ENCODE data around the gene UFD1.

Gene UFD1

DNA sequence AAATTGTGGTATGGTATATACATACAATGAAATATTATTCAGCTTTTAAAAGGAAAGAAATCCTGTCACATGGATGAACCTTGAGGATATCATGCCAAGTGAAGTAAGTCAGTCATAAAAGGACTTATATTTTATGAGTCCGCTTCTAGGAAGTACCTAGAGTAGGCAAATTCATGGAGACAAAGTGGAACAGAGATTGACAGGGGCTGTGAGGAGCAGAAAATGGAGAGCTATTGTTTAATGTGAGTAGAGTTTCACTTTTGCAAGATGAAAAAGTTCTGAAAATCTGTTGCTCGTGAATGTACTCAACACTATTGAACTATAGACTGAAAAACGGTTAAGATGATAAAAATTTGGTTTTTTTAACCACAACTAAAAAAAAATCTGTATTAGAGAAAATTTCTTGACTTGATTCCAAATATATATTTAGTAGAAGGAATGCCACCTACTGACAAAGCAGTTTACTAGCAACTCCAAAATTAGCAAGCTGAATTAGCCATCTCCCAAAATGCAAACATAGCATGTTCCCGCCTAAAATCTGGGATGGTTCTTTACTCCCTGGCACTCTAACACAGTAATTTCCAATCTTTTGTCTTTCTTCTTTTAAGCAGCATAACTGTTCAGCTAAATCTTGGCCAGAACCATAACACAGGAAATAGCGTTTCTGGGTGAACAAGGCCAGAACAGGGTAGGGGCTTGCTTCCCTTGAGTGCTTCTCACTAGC, 1.5 kb downstream of the UFD1 start:
- TF ChIP-seq, protein P1, sequence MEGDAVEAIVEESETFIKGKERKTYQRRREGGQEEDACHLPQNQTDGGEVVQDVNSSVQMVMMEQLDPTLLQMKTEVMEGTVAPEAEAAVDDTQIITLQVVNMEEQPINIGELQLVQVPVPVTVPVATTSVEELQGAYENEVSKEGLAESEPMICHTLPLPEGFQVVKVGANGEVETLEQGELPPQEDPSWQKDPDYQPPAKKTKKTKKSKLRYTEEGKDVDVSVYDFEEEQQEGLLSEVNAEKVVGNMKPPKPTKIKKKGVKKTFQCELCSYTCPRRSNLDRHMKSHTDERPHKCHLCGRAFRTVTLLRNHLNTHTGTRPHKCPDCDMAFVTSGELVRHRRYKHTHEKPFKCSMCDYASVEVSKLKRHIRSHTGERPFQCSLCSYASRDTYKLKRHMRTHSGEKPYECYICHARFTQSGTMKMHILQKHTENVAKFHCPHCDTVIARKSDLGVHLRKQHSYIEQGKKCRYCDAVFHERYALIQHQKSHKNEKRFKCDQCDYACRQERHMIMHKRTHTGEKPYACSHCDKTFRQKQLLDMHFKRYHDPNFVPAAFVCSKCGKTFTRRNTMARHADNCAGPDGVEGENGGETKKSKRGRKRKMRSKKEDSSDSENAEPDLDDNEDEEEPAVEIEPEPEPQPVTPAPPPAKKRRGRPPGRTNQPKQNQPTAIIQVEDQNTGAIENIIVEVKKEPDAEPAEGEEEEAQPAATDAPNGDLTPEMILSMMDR (IDR thresholded peaks at IDR 0.05; ENCODE audit: low read depth, low read length, missing control alignments), result no peak
- in situ Hi-C loops (cut with HindIII; ENCODE audit: low pct_ligation_motif_present, low sequenced_read_pairs), result no loop called here
- peaks cover 31% of the 10 kb centered on the region for H3K36me3 ChIP-seq (replicated peaks)
- H3K4me3 ChIP-seq (ENCODE audit: low read depth, low read length), result peak overlapping the region; percentile 98
- no peak overlapping the region for H3K27ac ChIP-seq
- no peaks in the 10 kb centered on the region for H3K27me3 ChIP-seq (replicated peaks)
- DNase-seq, result no peak

GRCh38 chr22:19476023-19476422, 3.0 kb downstream of the UFD1 start:
- in situ Hi-C loops (cut with HindIII; ENCODE audit: low pct_ligation_motif_present, low sequenced_read_pairs), result no loop called here
- TF ChIP-seq, protein P1 (IDR thresholded peaks at IDR 0.05; ENCODE audit: low read depth, low read length, missing control alignments), result no peak
- DNase-seq, result no peak
- no peak overlapping the region for H3K27ac ChIP-seq
- no peaks in the 10 kb centered on the region for H3K27me3 ChIP-seq (replicated peaks)
- peaks cover 43% of the 10 kb centered on the region for H3K36me3 ChIP-seq (replicated peaks)
- no peak overlapping the region for H3K4me3 ChIP-seq (ENCODE audit: low read depth, low read length)

DNA sequence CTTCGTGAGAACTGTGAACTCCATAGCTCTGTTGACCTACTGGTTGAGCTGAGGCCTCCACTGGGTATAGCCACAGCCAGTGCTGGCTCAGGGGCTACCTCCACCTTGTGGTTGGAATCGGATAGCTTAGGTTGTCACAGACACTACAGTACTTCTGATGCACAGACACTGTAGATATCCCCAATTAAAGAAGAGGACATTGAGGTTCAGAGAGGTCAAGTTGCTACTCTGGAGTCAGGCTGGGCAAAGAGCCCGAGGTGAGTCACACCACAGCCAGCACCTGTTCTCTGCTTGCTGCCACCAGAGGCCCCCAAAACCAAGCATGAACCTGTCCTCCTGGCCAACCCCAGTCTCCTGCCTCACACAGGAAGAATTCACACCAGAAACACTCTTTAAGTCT, 5.4 kb downstream of the UFD1 start:
- no peak overlapping the region for H3K27ac ChIP-seq
- no peak overlapping the region for H3K4me3 ChIP-seq (ENCODE audit: low read depth, low read length)
- TF ChIP-seq, protein P1 (IDR thresholded peaks at IDR 0.05; ENCODE audit: low read depth, low read length, missing control alignments), result peak; percentile 22
- peaks cover 67% of the 10 kb centered on the region for H3K36me3 ChIP-seq (replicated peaks)
- H3K27me3 ChIP-seq (replicated peaks), result no peaks in the 10 kb centered on the region
- DNase-seq, result no peak
- in situ Hi-C loops (cut with HindIII; ENCODE audit: low pct_ligation_motif_present, low sequenced_read_pairs), result no loop called here

GRCh38 chr22:19472233-19472632, 6.8 kb downstream of the UFD1 start:
- no peak for DNase-seq
- no peak overlapping the region for H3K27ac ChIP-seq
- peaks cover 81% of the 10 kb centered on the region for H3K36me3 ChIP-seq (replicated peaks)
- in situ Hi-C loops (cut with HindIII; ENCODE audit: low pct_ligation_motif_present, low sequenced_read_pairs), result no loop called here
- no peaks in the 10 kb centered on the region for H3K27me3 ChIP-seq (replicated peaks)
- TF ChIP-seq, protein P1 (IDR thresholded peaks at IDR 0.05; ENCODE audit: low read depth, low read length, missing control alignments), result no peak
- H3K4me3 ChIP-seq (ENCODE audit: low read depth, low read length), result no peak overlapping the region

DNA sequence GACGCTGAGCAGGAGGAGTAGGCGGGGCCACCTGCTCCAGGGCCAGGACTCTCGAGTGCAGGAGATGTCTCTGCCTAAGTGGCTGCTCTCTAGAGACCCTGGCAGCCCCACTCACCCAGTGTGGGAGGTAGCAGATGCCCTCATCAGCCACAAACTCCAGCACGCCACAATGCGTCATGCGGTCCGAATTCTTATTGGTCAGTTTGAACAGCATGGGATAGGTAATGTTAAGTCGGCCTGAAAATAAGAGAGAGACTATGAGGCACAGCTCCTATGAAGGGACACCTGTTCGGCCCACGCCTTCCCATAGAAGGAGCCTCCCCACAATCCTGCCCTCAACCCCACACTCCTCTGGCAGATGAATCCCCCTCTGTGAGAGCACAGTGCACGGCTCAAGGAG, 7.4 kb downstream of the UFD1 start:
- Histone ChIP-seq H3K4me3 (ENCODE audit: low read depth, low read length) (no peak overlapping the region), H3K36me3 (replicated peaks) (peaks cover 87% of the 10 kb centered on the region), H3K27me3 (replicated peaks) (no peaks in the 10 kb centered on the region), H3K27ac (no peak overlapping the region)
- in situ Hi-C loops (cut with HindIII; ENCODE audit: low pct_ligation_motif_present, low sequenced_read_pairs), result no loop called here
- no peak for DNase-seq
- TF ChIP-seq, protein P1 (IDR thresholded peaks at IDR 0.05; ENCODE audit: low read depth, low read length, missing control alignments), result no peak

DNA sequence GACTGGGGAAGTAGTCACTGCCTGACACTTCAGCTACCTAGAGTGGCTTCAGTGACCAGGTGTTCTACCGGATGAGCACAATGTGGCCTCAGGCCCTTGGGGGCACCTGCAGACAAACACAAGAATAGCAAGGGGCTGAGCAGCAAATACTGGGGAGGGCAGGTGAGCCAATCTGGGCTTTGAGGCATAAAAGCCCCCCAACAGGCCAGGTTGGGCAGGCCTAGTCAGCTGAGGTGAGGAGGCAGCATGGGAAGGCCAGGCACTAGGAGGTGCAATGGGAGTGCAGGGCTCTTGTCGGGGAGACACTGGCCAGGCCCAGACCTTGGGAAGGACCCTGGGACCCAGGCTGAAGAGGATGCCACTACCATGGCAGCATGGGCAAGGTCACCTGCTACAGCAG, 9.0 kb downstream of the UFD1 start:
- Histone ChIP-seq H3K27ac (no peak overlapping the region), H3K27me3 (replicated peaks) (no peaks in the 10 kb centered on the region), H3K36me3 (replicated peaks) (peaks cover 91% of the 10 kb centered on the region), H3K4me3 (ENCODE audit: low read depth, low read length) (no peak overlapping the region)
- TF ChIP-seq, protein P1 (IDR thresholded peaks at IDR 0.05; ENCODE audit: low read depth, low read length, missing control alignments), result no peak
- in situ Hi-C loops (cut with HindIII; ENCODE audit: low pct_ligation_motif_present, low sequenced_read_pairs), result no loop called here
- DNase-seq, result no peak

Data from brain microvascular endothelial cell (primary cell).